ENCODE measurements around the gene CDH4. TPM values are rescaled to one million over a fixed set of nuclear protein-coding genes. Genes with fewer than 3 reads are reported as not detected.

The CDH4 gene
- total and polyA plus RNA-seq, 4 donors: 0.06 to 0.10 TPM; not detected in 2

- H3K36me3 ChIP-seq (ENCODE audit: control insufficient read depth in 1 of 2, insufficient read depth in 2 of 2, low read length in 1 of 2): no peaks in the 10 kb centered on the region
- H3K27ac ChIP-seq (ENCODE audit: low read depth in 1 of 2, low read length in 2 of 2): no peak overlapping the region
- WGBS, 2 donors: 80 to 82% methylated on average over 19 of the region's 19 CpGs
- peaks cover 1% of the 10 kb centered on the region for H3K9me3 ChIP-seq (ENCODE audit: control insufficient read depth, low read length)
- DNase-seq (no peak), ATAC-seq (ENCODE audit: low FRiP score) (no peak)
- H3K27me3 ChIP-seq (ENCODE audit: control insufficient read depth in 1 of 2, insufficient read depth in 2 of 2, low read length in 1 of 2): no peaks in the 10 kb centered on the region
- no peak overlapping the region for H3K4me3 ChIP-seq (ENCODE audit: low read length in 2 of 2)
- H3K4me1 ChIP-seq (ENCODE audit: control insufficient read depth in 1 of 2, insufficient read depth in 2 of 2, low read length in 2 of 2): no peaks in the 10 kb centered on the region
- intact Hi-C loops (cut with DNase I): no loop called here
These were observed 307.8 kb downstream of the CDH4 start for GRCh38 chr20:61559706-61560315.

GRCh38 chr20:61560361-61560853 is 308.3 kb downstream of the CDH4 start:
- WGBS, 2 donors: 58 to 67% methylated on average over 15 of the region's 15 CpGs
- Histone ChIP-seq H3K27ac (ENCODE audit: low read depth in 1 of 2, low read length in 2 of 2) (no peak overlapping the region), H3K27me3 (ENCODE audit: control insufficient read depth in 1 of 2, insufficient read depth in 2 of 2, low read length in 1 of 2) (no peaks in the 10 kb centered on the region), H3K4me3 (ENCODE audit: low read length in 2 of 2) (no peak overlapping the region), H3K36me3 (ENCODE audit: control insufficient read depth in 1 of 2, insufficient read depth in 2 of 2, low read length in 1 of 2) (no peaks in the 10 kb centered on the region), H3K9me3 (ENCODE audit: control insufficient read depth, low read length) (peaks cover 1% of the 10 kb centered on the region), H3K4me1 (ENCODE audit: control insufficient read depth in 1 of 2, insufficient read depth in 2 of 2, low read length in 2 of 2) (no peaks in the 10 kb centered on the region)
- intact Hi-C loops (cut with DNase I): no loop called here
- DNase-seq (no peak), ATAC-seq (ENCODE audit: low FRiP score) (no peak)

- no peak for DNase-seq
- no peaks in the 10 kb centered on the region for H3K27me3 ChIP-seq (ENCODE audit: control insufficient read depth in 1 of 2, insufficient read depth in 2 of 2, low read length in 1 of 2)
- intact Hi-C loops (cut with DNase I): no loop called here
- no peaks in the 10 kb centered on the region for H3K4me1 ChIP-seq (ENCODE audit: control insufficient read depth in 1 of 2, insufficient read depth in 2 of 2, low read length in 2 of 2)
- H3K4me3 ChIP-seq (ENCODE audit: low read length in 2 of 2): no peak overlapping the region
- H3K27ac ChIP-seq (ENCODE audit: low read depth in 1 of 2, low read length in 2 of 2): no peak overlapping the region
- H3K36me3 ChIP-seq (ENCODE audit: control insufficient read depth in 1 of 2, insufficient read depth in 2 of 2, low read length in 1 of 2): no peaks in the 10 kb centered on the region
- no peak for ATAC-seq (ENCODE audit: low FRiP score)
- WGBS, 2 donors: 82 to 83% methylated on average over 10 of the region's 10 CpGs
- peaks cover 1% of the 10 kb centered on the region for H3K9me3 ChIP-seq (ENCODE audit: control insufficient read depth, low read length)
These were observed 309.2 kb downstream of the CDH4 start for GRCh38 chr20:61561111-61561830.

- no peaks in the 10 kb centered on the region for H3K4me1 ChIP-seq (ENCODE audit: control insufficient read depth in 1 of 2, insufficient read depth in 2 of 2, low read length in 2 of 2)
- no peaks in the 10 kb centered on the region for H3K36me3 ChIP-seq (ENCODE audit: control insufficient read depth in 1 of 2, insufficient read depth in 2 of 2, low read length in 1 of 2)
- H3K9me3 ChIP-seq (ENCODE audit: control insufficient read depth, low read length): peaks cover 1% of the 10 kb centered on the region
- DNase-seq: no peak
- H3K27ac ChIP-seq (ENCODE audit: low read depth in 1 of 2, low read length in 2 of 2): no peak overlapping the region
- H3K27me3 ChIP-seq (ENCODE audit: control insufficient read depth in 1 of 2, insufficient read depth in 2 of 2, low read length in 1 of 2): no peaks in the 10 kb centered on the region
- intact Hi-C loops (cut with DNase I): no loop called here
- no peak overlapping the region for H3K4me3 ChIP-seq (ENCODE audit: low read length in 2 of 2)
- no peak for ATAC-seq (ENCODE audit: low FRiP score)
- 75 to 80% methylated on average over 8 of the region's 8 CpGs for WGBS, 2 donors
These were observed 310.4 kb downstream of the CDH4 start for GRCh38 chr20:61562491-61562890.

- 55 to 63% methylated on average over 16 of the region's 16 CpGs for WGBS, 2 donors
- DNase-seq: no peak
- H3K4me3 ChIP-seq (ENCODE audit: low read length in 2 of 2): no peak overlapping the region
- no peaks in the 10 kb centered on the region for H3K36me3 ChIP-seq (ENCODE audit: control insufficient read depth in 1 of 2, insufficient read depth in 2 of 2, low read length in 1 of 2)
- ATAC-seq (ENCODE audit: low FRiP score): no peak
- H3K27me3 ChIP-seq (ENCODE audit: control insufficient read depth in 1 of 2, insufficient read depth in 2 of 2, low read length in 1 of 2): no peaks in the 10 kb centered on the region
- H3K9me3 ChIP-seq (ENCODE audit: control insufficient read depth, low read length): peaks cover 1% of the 10 kb centered on the region
- no peaks in the 10 kb centered on the region for H3K4me1 ChIP-seq (ENCODE audit: control insufficient read depth in 1 of 2, insufficient read depth in 2 of 2, low read length in 2 of 2)
- H3K27ac ChIP-seq (ENCODE audit: low read depth in 1 of 2, low read length in 2 of 2): no peak overlapping the region
- intact Hi-C loops (cut with DNase I): no loop called here
These were observed 310.9 kb downstream of the CDH4 start for GRCh38 chr20:61562897-61563504.

- no peaks in the 10 kb centered on the region for H3K36me3 ChIP-seq (ENCODE audit: control insufficient read depth in 1 of 2, insufficient read depth in 2 of 2, low read length in 1 of 2)
- WGBS, 2 donors: 77 to 78% methylated on average over 8 of the region's 8 CpGs
- DNase-seq (no peak), ATAC-seq (ENCODE audit: low FRiP score) (no peak)
- H3K27me3 ChIP-seq (ENCODE audit: control insufficient read depth in 1 of 2, insufficient read depth in 2 of 2, low read length in 1 of 2): no peaks in the 10 kb centered on the region
- no peak overlapping the region for H3K27ac ChIP-seq (ENCODE audit: low read depth in 1 of 2, low read length in 2 of 2)
- no peaks in the 10 kb centered on the region for H3K4me1 ChIP-seq (ENCODE audit: control insufficient read depth in 1 of 2, insufficient read depth in 2 of 2, low read length in 2 of 2)
- H3K9me3 ChIP-seq (ENCODE audit: control insufficient read depth, low read length): peaks cover 1% of the 10 kb centered on the region
- intact Hi-C loops (cut with DNase I): no loop called here
- H3K4me3 ChIP-seq (ENCODE audit: low read length in 2 of 2): no peak overlapping the region
These were observed 312.6 kb downstream of the CDH4 start for GRCh38 chr20:61564628-61565027.

GRCh38 chr20:61565791-61566190 is 313.7 kb downstream of the CDH4 start:
- Histone ChIP-seq H3K4me1 (ENCODE audit: control insufficient read depth in 1 of 2, insufficient read depth in 2 of 2, low read length in 2 of 2) (no peaks in the 10 kb centered on the region), H3K27me3 (ENCODE audit: control insufficient read depth in 1 of 2, insufficient read depth in 2 of 2, low read length in 1 of 2) (no peaks in the 10 kb centered on the region), H3K27ac (ENCODE audit: low read depth in 1 of 2, low read length in 2 of 2) (no peak overlapping the region), H3K36me3 (ENCODE audit: control insufficient read depth in 1 of 2, insufficient read depth in 2 of 2, low read length in 1 of 2) (no peaks in the 10 kb centered on the region), H3K4me3 (ENCODE audit: low read length in 2 of 2) (no peak overlapping the region), H3K9me3 (ENCODE audit: control insufficient read depth, low read length) (peaks cover 1% of the 10 kb centered on the region)
- WGBS, 2 donors: 79 to 85% methylated on average over 12 of the region's 12 CpGs
- intact Hi-C loops (cut with DNase I): no loop called here
- DNase-seq: no peak
- no peak for ATAC-seq (ENCODE audit: low FRiP score)

GRCh38 chr20:61566691-61567090 is 314.6 kb downstream of the CDH4 start:
- Histone ChIP-seq H3K36me3 (ENCODE audit: control insufficient read depth in 1 of 2, insufficient read depth in 2 of 2, low read length in 1 of 2) (no peaks in the 10 kb centered on the region), H3K27ac (ENCODE audit: low read depth in 1 of 2, low read length in 2 of 2) (no peak overlapping the region), H3K9me3 (ENCODE audit: control insufficient read depth, low read length) (no peaks in the 10 kb centered on the region), H3K4me3 (ENCODE audit: low read length in 2 of 2) (no peak overlapping the region), H3K27me3 (ENCODE audit: control insufficient read depth in 1 of 2, insufficient read depth in 2 of 2, low read length in 1 of 2) (no peaks in the 10 kb centered on the region), H3K4me1 (ENCODE audit: control insufficient read depth in 1 of 2, insufficient read depth in 2 of 2, low read length in 2 of 2) (no peaks in the 10 kb centered on the region)
- DNase-seq (peak in 1 of 2 donors; percentile 57), ATAC-seq (ENCODE audit: low FRiP score) (no peak)
- 75 to 77% methylated on average over 22 of the region's 22 CpGs for WGBS, 2 donors
- intact Hi-C loops (cut with DNase I): no loop called here
